GM12878 (cell line): ENCODE measurements around the gene TMC6. TPM values are rescaled to one million over a fixed set of nuclear protein-coding genes. Genes with fewer than 3 reads are reported as not detected.

Experiments
- ATF7 ChIP-seq: fragments of 450-650 bp; IDR thresholded peaks from 2 replicates; pipeline ENCODE4 v1.6.1; 2016; ENCODE audit warnings: low read depth, mild to moderate bottlenecking
- BHLHE40 ChIP-seq, 2 experiments: fragments of 450-650 bp in 1 of 2; IDR thresholded peaks; 2 replicates each; pipeline ENCODE4 v1.6.1; 2011 to 2017; ENCODE audit warnings: low read depth in 2 of 2, borderline replicate concordance in 1 of 2, improper control_type of control experiment in 1 of 2, low read length in 1 of 2, mild to moderate bottlenecking in 1 of 2
- CBFB ChIP-seq: IDR thresholded peaks from 2 replicates; pipeline ENCODE4 v1.6.1; 2016; ENCODE audit warnings: antibody characterized with exemption, low read depth
- CBX3 ChIP-seq: fragments of 200-600 bp; sonication (generic); IDR thresholded peaks from 2 replicates; pipeline ENCODE4 v1.6.1; 2016; ENCODE audit warnings: low read depth, borderline replicate concordance
- CHD4 ChIP-seq: fragments of 200-600 bp; sonication (generic); IDR thresholded peaks from 2 replicates; pipeline ENCODE4 v1.6.1; 2016; ENCODE audit warnings: mild to moderate bottlenecking
- EZH2 ChIP-seq: IDR thresholded peaks from 2 replicates; pipeline ENCODE4 v1.6.1; 2012; ENCODE audit warnings: low read depth, mild to moderate bottlenecking, control low read depth, inconsistent platforms, low read length, borderline replicate concordance; ENCODE audit not compliant: control insufficient read depth
- HDGF ChIP-seq: fragments of 450-650 bp; IDR thresholded peaks from 2 replicates; pipeline ENCODE4 v1.6.1; 2016; ENCODE audit warnings: antibody characterized with exemption
- IKZF2 ChIP-seq, 2 experiments: fragments of 450-650 bp; IDR thresholded peaks; 2 replicates each; pipeline ENCODE4 v1.6.1; 2017; ENCODE audit warnings: mild to moderate bottlenecking in 2 of 2, moderate library complexity in 2 of 2
- JUNB ChIP-seq: IDR thresholded peaks from 2 replicates; pipeline ENCODE4 v1.6.1; 2016; ENCODE audit warnings: antibody characterized with exemption, mild to moderate bottlenecking
- NFIC ChIP-seq: IDR thresholded peaks from 2 replicates; pipeline ENCODE4 v1.6.1; 2012; ENCODE audit warnings: low read depth, mild to moderate bottlenecking, inconsistent platforms, low read length, moderate library complexity
- NFYB ChIP-seq: IDR thresholded peaks from 2 replicates; pipeline ENCODE4 v1.6.1; 2011; ENCODE audit warnings: low read depth, mild to moderate bottlenecking, low read length, improper control_type of control experiment, moderate library complexity; ENCODE audit not compliant: insufficient read depth
- NR2F1 ChIP-seq: fragments of 450-650 bp; conservative IDR thresholded peaks from 2 replicates; pipeline ENCODE4 v1.6.1; 2017; ENCODE audit warnings: mild to moderate bottlenecking
- POLR2AphosphoS2 ChIP-seq: IDR thresholded peaks from 2 replicates; pipeline ENCODE4 v1.6.1; 2011; ENCODE audit warnings: low read depth, mild to moderate bottlenecking, low read length, improper control_type of control experiment, moderate library complexity
- RELA ChIP-seq: fragments of 450-650 bp; IDR thresholded peaks from 2 replicates; pipeline ENCODE4 v1.8.0; 2014; ENCODE audit warnings: borderline replicate concordance; ENCODE audit not compliant: partially characterized antibody
- SIN3A ChIP-seq: IDR thresholded peaks from 2 replicates; pipeline ENCODE4 v1.6.1; 2012; ENCODE audit warnings: low read depth, low read length, improper control_type of control experiment
- SIX5 ChIP-seq: IDR thresholded peaks from 2 replicates; pipeline ENCODE4 v1.6.1; 2011; ENCODE audit warnings: mild to moderate bottlenecking, low read depth, low read length, moderate library complexity; ENCODE audit not compliant: severe bottlenecking
- SMAD5 ChIP-seq: IDR thresholded peaks from 2 replicates; pipeline ENCODE4 v1.6.1; 2016; ENCODE audit warnings: antibody characterized with exemption, low read depth
- SMC3 ChIP-seq: IDR thresholded peaks from 2 replicates; pipeline ENCODE4 v1.6.1; 2011; ENCODE audit warnings: low read length, improper control_type of control experiment, borderline replicate concordance
- TBL1XR1 ChIP-seq: IDR thresholded peaks from 2 replicates; pipeline ENCODE4 v1.6.1; 2012; ENCODE audit warnings: low read depth, low read length, improper control_type of control experiment
- TCF12 ChIP-seq: IDR thresholded peaks from 2 replicates; pipeline ENCODE4 v1.6.1; 2011; ENCODE audit warnings: low read depth, mild to moderate bottlenecking, low read length
- TCF3 ChIP-seq: IDR thresholded peaks from 2 replicates; pipeline ENCODE4 v1.6.1; 2012; ENCODE audit warnings: low read depth, mild to moderate bottlenecking, low read length, borderline replicate concordance; ENCODE audit not compliant: insufficient read depth
- polyA plus RNA-seq, 11 experiments: library from polyadenylated mRNA; depleted of rRNA in 4 of 11; unstranded in 6 of 11; stranded (reverse) in 5 of 11; fragments of >200 nt; fragmentation: Nextera tagmentation in 4 of 11; fragmentation: Illumina TruSeq in 1 of 11; extraction: Ambion mirVana in 4 of 11; extraction: Trizol in 1 of 11; gene quantifications; 1 replicate in 1 of 11; 2 replicates in 10 of 11; pipeline versions ENCODE4 v1.2.1 to v1.2.3, GENCODE V29; 2011 to 2016; ENCODE audit warnings: inconsistent platforms in 2 of 11, missing spikeins in 2 of 11, low read depth in 1 of 11
- total RNA-seq, 4 experiments: library from RNA; depleted of rRNA in 3 of 4; stranded (reverse); fragments of >200 nt in 3 of 4; fragmentation: Illumina TruSeq in 1 of 4; extraction: Trizol in 1 of 4; gene quantifications; 2 replicates each; pipeline versions ENCODE4 v1.2.1 to v1.2.3, GENCODE V29; 2013 to 2021
- TF ChIP-seq, protein P1 (sequence below): fragments of 450-650 bp; formaldehyde crosslinking; IDR thresholded peaks from 2 replicates; pipeline ENCODE4 v1.5.0; 2022; ENCODE audit warnings: mild to moderate bottlenecking, missing genetic modification characterization
- TF ChIP-seq, protein P2 (sequence below): fragments of 450-650 bp; IDR thresholded peaks from 2 replicates; pipeline ENCODE4 v1.6.1; 2017; ENCODE audit warnings: mild to moderate bottlenecking, low read depth, inconsistent platforms; ENCODE audit not compliant: poor library complexity, severe bottlenecking

TMC6 gene
- total and polyA plus RNA-seq, 10 of the 15 experiments (the other 5 are each of a cell fraction or from before 2014, with no cell fraction given): 1.9 to 232 (median 60.6) TPM

DNA sequence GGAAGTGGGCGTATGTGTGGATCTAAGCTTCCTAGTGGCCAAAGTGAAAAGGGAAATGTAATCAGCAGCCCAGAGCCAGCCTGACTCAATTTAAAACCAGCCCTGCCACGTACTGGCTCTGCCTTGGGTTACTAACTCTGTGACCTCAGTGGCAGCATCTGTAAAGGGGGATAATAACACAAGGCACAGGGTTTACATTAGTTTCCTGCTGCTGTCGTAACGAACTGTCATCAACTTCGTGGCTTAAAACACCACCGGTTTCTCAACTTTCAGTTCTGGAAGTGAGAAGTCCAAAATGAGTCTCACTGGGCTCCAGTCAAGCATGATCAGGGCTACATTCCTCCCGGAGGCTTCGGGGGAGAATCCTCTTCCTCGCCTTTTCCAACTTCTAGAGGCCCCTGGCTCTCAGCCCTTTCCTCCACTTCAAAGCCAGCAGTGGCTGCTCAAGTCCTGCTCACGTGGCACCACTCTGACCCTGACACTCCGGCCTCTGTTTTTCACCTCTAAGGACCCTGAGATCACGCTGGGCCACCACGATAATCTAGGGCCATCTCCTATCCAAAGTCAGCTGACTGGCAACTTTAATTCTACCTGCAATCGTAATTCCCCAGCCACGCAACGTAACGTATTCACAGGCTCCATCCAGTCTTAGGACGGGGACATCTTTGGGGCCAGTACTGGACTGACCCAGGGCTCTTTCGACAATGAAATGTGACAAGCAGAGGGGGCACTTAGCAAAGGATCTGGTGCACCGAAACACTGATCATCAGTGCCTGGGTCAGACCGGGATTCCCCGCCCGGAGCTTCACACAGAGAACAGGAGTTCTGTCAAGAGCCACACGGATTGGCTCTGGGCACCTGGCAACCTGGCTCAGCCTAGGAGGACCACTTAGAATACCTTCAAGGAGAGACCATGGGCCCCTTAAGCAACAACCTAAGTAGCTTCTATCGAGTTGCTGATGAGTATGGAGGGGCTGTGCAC lies 14.5 kb downstream of the TMC6 start (continued):
- TF ChIP-seq SMAD5: no peak
- TF ChIP-seq, protein P1, sequence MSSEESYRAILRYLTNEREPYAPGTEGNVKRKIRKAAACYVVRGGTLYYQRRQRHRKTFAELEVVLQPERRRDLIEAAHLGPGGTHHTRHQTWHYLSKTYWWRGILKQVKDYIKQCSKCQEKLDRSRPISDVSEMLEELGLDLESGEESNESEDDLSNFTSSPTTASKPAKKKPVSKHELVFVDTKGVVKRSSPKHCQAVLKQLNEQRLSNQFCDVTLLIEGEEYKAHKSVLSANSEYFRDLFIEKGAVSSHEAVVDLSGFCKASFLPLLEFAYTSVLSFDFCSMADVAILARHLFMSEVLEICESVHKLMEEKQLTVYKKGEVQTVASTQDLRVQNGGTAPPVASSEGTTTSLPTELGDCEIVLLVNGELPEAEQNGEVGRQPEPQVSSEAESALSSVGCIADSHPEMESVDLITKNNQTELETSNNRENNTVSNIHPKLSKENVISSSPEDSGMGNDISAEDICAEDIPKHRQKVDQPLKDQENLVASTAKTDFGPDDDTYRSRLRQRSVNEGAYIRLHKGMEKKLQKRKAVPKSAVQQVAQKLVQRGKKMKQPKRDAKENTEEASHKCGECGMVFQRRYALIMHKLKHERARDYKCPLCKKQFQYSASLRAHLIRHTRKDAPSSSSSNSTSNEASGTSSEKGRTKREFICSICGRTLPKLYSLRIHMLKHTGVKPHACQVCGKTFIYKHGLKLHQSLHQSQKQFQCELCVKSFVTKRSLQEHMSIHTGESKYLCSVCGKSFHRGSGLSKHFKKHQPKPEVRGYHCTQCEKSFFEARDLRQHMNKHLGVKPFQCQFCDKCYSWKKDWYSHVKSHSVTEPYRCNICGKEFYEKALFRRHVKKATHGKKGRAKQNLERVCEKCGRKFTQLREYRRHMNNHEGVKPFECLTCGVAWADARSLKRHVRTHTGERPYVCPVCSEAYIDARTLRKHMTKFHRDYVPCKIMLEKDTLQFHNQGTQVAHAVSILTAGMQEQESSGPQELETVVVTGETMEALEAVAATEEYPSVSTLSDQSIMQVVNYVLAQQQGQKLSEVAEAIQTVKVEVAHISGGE (CRISPR knock-in tag): no peak
- no peak for TF ChIP-seq CHD4
- no peak for TF ChIP-seq CBX3
- no peak for TF ChIP-seq SIN3A
- no peak for TF ChIP-seq TCF12
- no peak for TF ChIP-seq HDGF
- TF ChIP-seq RELA: no peak
- TF ChIP-seq BHLHE40 (IDR thresholded peaks at IDR 0.05; ENCODE audit: borderline replicate concordance in 1 of 2, low read depth in 2 of 2, low read length in 1 of 2): 0 out of 4 replicates have a peak, but pooled peaks of 1 of the 2 experiments have one; percentile 3
- no peak for TF ChIP-seq NFIC
- no peak for TF ChIP-seq TBL1XR1
- peak; percentile 28; the same call in 1 of the 2 replicates for TF ChIP-seq CBFB
- TF ChIP-seq IKZF2 (IDR thresholded peaks at IDR 0.05): peak; percentile 34 to 54; a peak in 3 of 4 replicates
- no peak for TF ChIP-seq SMC3
- TF ChIP-seq SIX5: no peak
- TF ChIP-seq JUNB: 0 out of 2 replicates have a peak, but pooled peaks have one; percentile 29
- TF ChIP-seq TCF3: 0 out of 2 replicates have a peak, but pooled peaks have one; percentile 16
- TF ChIP-seq NFYB: no peak
- TF ChIP-seq EZH2: no peak
- TF ChIP-seq ATF7: no peak
- TF ChIP-seq, protein P2, sequence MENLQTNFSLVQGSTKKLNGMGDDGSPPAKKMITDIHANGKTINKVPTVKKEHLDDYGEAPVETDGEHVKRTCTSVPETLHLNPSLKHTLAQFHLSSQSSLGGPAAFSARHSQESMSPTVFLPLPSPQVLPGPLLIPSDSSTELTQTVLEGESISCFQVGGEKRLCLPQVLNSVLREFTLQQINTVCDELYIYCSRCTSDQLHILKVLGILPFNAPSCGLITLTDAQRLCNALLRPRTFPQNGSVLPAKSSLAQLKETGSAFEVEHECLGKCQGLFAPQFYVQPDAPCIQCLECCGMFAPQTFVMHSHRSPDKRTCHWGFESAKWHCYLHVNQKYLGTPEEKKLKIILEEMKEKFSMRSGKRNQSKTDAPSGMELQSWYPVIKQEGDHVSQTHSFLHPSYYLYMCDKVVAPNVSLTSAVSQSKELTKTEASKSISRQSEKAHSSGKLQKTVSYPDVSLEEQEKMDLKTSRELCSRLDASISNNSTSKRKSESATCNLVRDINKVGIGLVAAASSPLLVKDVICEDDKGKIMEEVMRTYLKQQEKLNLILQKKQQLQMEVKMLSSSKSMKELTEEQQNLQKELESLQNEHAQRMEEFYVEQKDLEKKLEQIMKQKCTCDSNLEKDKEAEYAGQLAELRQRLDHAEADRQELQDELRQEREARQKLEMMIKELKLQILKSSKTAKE: no peak
- 0 out of 2 replicates have a peak, but pooled peaks have one; percentile 34 for TF ChIP-seq NR2F1
- TF ChIP-seq POLR2AphosphoS2: no peak
